ENCODE results near the gene RNASE7.

The RNASE7 gene

GRCh38 chr14:21029917-21030316 is 12.2 kb upstream of the RNASE7 start, which contains the start of gene TPPP2:
TSS of gene TPPP2 (plus strand) at chr14:21030217. CDS start at chr14:21030582, 365 bp downstream.
- DNase-seq (ENCODE audit: extremely low read depth, insufficient read length), result no peak
- peaks cover 6% of the 10 kb centered on the region; the same call in 1 of the 2 replicates for H3K27me3 ChIP-seq (replicated peaks; ENCODE audit: control insufficient read depth, insufficient read depth, low read length)
- H3K4me3 ChIP-seq (replicated peaks; ENCODE audit: low read depth, low read length), result no peak within 1 kb of the TSS
- no peaks in the 10 kb centered on the region for H3K36me3 ChIP-seq (ENCODE audit: control insufficient read depth, insufficient read depth, low read length)
- no peak for TF ChIP-seq CTCF (IDR thresholded peaks at IDR 0.05; ENCODE audit: insufficient read depth, low read length, poor library complexity, severe bottlenecking)

GRCh38 chr14:21030531-21030930 is 11.6 kb upstream of the RNASE7 start:
- no peak for TF ChIP-seq CTCF (IDR thresholded peaks at IDR 0.05; ENCODE audit: insufficient read depth, low read length, poor library complexity, severe bottlenecking)
- no peak for DNase-seq (ENCODE audit: extremely low read depth, insufficient read length)
- no peaks in the 10 kb centered on the region for H3K36me3 ChIP-seq (ENCODE audit: control insufficient read depth, insufficient read depth, low read length)
- no peak overlapping the region for H3K4me3 ChIP-seq (replicated peaks; ENCODE audit: low read depth, low read length)
- peaks cover 6% of the 10 kb centered on the region; the same call in 1 of the 2 replicates for H3K27me3 ChIP-seq (replicated peaks; ENCODE audit: control insufficient read depth, insufficient read depth, low read length)

- TF ChIP-seq CTCF (IDR thresholded peaks at IDR 0.05; ENCODE audit: insufficient read depth, low read length, poor library complexity, severe bottlenecking), result no peak
- H3K27me3 ChIP-seq (replicated peaks; ENCODE audit: control insufficient read depth, insufficient read depth, low read length), result peaks cover 6% of the 10 kb centered on the region; the same call in 1 of the 2 replicates
- no peak for DNase-seq (ENCODE audit: extremely low read depth, insufficient read length)
- H3K36me3 ChIP-seq (ENCODE audit: control insufficient read depth, insufficient read depth, low read length), result no peaks in the 10 kb centered on the region
- H3K4me3 ChIP-seq (replicated peaks; ENCODE audit: low read depth, low read length), result no peak overlapping the region
Observed at GRCh38 chr14:21032326-21033132, 9.6 kb upstream of the RNASE7 start.

GRCh38 chr14:21033133-21033698 is 8.9 kb upstream of the RNASE7 start:
- Histone ChIP-seq H3K4me3 (replicated peaks; ENCODE audit: low read depth, low read length) (no peak overlapping the region), H3K36me3 (ENCODE audit: control insufficient read depth, insufficient read depth, low read length) (no peaks in the 10 kb centered on the region), H3K27me3 (replicated peaks; ENCODE audit: control insufficient read depth, insufficient read depth, low read length) (peaks cover 4% of the 10 kb centered on the region; the same call in 1 of the 2 replicates)
- no peak for TF ChIP-seq CTCF (IDR thresholded peaks at IDR 0.05; ENCODE audit: insufficient read depth, low read length, poor library complexity, severe bottlenecking)
- DNase-seq (ENCODE audit: extremely low read depth, insufficient read length), result no peak

- TF ChIP-seq CTCF (IDR thresholded peaks at IDR 0.05; ENCODE audit: insufficient read depth, low read length, poor library complexity, severe bottlenecking), result no peak
- Histone ChIP-seq H3K4me3 (replicated peaks; ENCODE audit: low read depth, low read length) (no peak within 1 kb of the TSS), H3K36me3 (ENCODE audit: control insufficient read depth, insufficient read depth, low read length) (no peaks in the 10 kb centered on the region)
Observed at GRCh38 chr14:21034707-21035106, 7.5 kb upstream of the RNASE7 start, which contains the start of gene RNASE13. TSS of gene RNASE13 (minus strand) at chr14:21034807. CDS start at chr14:21034288, 519 bp downstream.

More at GRCh38 chr14:21034707-21035106, 7.5 kb upstream of the RNASE7 start, which contains the start of gene RNASE13:
- no peak for DNase-seq (ENCODE audit: extremely low read depth, insufficient read length)
- H3K27me3 ChIP-seq (replicated peaks; ENCODE audit: control insufficient read depth, insufficient read depth, low read length), result peaks cover 4% of the 10 kb centered on the region; the same call in 1 of the 2 replicates

Measured in GM06990 (cell line).